ACHN (cell line): ENCODE data around the gene MMP21.

ENCODE experiments used
- DNase-seq: peaks from one replicate; pipeline ENCODE4 v3.0.0-alpha.2; 2015
- in situ Hi-C: cut with HindIII; loops from 2 replicates; pipeline ENCODE4 v1.10.0; 2017; ENCODE audit warnings: low sequenced_read_pairs, low pct_ligation_motif_present, low pct_unique_long_range_greater_than_20kb

MMP21 gene

DNA sequence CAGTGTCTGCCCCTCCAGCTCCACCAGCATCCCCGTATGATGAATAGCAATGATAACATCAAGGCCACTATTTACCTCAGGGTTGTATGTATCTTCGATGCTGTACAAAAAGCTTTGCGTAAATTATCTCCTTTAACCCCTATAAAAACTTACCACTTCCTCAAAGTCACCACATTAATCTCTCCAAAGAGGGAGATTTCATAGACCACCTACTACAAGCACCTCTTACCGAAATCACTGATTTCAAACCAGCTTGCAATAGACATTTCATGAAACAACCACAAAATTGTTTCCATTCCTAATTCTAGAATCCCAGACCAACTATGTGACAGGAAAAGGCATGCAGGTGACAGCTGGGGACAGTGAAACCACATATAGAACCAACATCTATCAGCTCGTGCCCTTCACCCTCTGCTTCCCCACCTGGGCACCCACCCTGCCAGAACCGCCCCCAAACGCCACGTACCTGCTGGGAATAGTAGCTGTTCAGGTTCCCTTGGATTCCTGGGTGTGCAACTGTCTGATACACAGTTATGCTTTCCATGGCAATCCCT is 20.1 kb upstream of the MMP21 start:
- in situ Hi-C loops, result no loop called here
- no peak for DNase-seq

DNA sequence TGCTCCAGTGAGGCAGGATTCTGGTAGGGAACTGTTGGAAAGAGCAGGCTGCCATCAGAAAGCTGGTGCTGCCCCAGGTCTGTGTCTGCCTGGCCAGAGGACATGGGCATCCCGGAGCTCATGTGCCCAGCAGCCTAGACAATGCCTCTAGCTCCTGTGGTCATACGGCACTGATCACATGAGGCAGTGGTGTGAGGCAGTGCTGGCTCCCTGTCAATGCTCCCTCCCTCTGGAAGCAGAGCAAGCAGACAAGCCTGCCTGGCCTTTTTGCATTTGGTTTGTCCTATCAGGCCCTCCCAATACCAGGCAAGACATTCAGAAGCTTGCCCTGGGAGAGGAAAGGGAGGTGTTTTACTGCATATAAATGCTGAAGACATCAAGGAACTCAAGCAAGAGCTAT is 19.5 kb upstream of the MMP21 start:
- in situ Hi-C loops, result no loop called here
- no peak for DNase-seq

DNA sequence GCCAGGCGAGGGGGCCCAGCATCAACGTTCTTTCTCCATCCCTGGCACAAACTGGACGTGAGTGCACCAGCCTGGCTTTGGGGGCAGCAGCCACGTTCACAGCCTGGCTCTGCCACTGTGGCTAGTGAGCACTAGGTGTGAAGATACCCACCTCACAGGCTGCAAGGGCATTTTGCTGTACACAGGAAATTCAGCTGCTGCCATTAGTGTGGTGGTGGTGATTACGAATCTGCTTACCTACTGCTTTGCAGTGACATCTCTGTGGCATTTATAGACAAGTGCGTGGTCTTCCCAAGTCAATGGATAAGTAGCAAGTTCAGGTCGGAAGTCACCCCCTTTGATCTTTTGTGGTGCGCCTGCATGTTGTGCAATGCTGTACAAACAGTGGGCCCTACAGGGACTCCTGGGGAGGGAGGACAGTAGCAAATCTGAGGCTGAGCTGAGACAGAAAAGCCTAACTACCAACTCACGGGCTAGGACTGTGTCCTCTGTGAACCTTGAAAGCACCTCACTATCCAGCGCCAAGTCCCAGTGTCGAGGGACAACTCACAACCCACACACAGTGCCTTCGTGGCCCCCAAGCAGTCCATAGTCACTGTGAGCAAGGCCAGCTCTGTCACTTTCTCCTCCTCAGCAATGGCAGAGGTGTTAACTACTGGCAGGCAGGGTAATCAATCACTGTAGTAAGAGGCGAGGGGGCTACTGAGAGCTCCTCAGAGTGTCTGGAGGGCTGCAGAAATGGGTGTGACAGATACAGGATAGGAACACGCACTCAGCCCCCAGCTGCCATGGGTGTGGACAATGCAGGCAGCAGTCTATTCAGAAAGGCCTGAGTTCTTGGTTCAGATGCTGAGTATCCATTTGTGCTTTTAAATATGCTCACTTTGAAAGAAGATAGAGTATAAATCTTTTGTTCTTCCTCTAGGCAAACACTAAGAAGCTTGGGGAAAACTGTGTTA is 17.0 kb upstream of the MMP21 start:
- in situ Hi-C loops, result no loop called here
- no peak for DNase-seq

DNA sequence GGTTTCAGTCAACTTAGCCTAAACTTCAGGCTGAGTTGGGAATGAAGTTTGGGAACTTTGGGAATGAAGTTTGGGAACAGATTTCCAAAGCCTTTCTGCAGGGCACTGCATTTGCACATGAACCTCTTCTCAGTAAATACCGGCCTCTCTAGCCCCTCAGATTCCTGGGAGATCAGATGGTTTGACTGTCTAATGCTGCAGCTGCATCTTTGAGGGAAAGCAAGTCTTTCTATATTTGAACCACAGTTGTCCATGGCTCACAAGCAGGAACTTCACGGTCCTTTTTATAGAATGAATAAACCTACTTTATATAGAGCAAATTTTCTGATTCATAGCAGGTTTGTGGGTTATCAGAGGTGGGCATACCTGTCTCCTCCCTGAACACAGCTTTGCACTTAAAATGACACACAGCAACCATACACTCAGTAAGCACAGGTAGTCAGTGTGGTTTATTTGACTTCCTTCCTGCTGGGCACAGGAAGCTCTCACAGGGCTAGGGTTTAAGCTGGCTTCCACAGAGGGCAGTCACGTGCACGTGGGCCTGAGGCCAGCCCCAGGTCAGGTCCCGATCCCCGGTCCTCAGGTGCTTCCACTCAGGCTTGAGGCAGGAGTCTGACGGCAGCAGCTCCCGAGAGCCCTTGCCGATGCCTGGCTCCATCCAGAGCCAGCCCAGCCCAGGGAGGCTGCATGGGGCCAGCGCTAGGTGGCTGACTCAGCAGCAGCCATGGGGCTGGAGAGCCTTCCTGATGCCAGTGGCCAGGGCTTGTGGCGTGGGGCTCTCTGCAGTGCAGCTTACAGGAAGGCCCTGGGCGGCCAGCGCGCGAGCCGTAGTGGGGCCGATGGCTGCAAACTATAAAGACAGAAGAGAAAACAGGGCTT is 12.8 kb upstream of the MMP21 start:
- in situ Hi-C loops, result no loop called here
- DNase-seq, result no peak

DNA sequence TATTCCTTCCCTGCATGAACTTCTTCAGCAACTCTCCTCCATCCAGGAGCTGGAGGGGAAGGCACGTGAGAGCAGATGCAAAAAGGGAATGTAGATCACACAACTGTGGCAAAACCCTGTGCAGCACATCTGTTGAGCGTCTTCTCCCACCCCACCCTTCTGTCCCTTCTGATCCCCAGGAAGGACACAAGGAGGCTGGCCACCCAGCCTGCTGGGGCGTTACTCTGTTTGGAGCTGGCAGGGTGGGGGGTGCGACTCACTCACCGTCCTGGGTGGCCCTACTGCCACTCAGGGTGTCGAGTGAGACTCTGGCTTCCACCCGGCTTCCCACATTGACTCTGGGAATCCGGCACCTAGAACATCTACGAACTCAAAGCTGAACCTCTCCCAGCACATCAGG is 10.2 kb upstream of the MMP21 start:
- no peak for DNase-seq
- in situ Hi-C loops, result no loop called here

DNA sequence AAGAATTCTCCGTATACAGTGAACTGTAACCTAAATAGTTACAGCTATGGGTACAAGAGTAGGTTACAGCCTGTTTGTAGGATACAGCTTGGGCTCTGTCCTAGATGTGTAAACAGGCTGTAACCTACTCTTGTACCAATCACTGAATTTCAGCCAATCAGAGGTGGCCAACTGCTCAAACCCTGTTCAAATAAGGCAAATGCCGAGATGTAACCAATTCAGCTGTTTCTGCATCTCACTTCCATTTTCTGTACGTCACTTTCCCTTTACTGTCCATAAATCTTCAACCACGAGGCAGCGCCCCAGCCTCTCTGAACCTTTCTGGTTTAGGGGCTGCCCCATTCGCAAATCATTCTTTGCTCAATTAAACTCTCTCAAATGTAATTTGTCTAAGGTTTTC is 8.3 kb upstream of the MMP21 start:
- in situ Hi-C loops, result no loop called here
- DNase-seq, result no peak

DNA sequence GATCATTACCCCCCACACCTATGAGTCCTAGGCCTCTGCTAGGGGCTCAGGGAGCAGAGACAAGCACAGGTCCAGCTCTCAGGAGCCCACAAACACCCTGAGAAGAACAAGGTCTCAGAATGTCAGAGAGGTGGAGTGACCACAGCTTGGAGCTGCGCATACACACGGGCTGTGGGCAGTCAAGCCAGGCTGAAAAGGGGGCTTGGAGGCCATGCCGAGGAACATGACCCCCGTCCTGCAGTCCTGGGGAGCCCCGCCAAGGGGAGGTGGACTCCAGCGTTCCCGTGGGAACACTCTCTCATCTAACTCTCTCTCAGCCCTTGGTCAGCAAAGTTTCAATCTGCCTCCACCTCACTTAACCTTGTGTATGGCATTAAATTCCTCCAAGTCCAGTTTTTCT is 7.8 kb upstream of the MMP21 start:
- DNase-seq, result no peak
- in situ Hi-C loops, result no loop called here

DNA sequence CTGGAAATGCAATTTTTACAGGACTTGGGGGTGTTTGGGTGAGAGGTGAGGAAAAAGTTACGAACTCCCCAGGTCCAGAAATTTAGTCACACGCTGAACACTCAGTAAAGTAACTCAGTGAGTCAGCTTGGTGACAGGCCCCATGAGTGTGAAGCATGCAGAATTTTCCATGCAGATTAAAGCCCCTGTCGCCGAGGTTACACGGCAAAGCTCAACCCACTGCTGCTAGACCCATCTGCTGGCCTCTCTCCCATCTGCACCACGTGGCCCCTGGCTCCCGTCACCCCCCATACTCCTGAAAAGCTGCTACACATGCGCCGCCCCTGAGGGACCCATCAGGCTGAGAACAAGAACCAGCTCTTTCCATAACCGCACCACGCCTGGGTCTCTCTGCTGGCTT is 7.0 kb upstream of the MMP21 start:
- in situ Hi-C loops, result no loop called here
- DNase-seq, result no peak

DNA sequence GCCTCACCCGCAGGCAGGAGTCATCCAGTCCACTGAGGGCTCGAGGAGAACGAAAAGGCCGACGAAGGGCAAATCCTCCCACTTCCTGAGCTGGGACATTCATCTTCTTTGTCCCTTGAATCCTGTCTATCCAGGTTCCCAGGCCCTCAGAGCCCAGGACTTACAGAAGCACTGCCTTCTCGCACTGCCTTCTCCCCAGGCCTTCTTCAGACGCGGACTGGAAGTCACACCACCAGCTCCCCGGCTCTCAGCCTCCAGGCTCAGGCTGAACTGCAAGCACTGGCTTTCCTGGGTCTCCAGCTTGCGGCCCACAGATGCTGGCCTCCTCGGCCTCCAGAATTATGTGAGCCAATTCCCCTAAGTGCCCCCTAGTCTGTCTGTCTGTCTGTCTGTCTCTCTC is 6.4 kb upstream of the MMP21 start:
- no peak for DNase-seq
- in situ Hi-C loops, result no loop called here

DNA sequence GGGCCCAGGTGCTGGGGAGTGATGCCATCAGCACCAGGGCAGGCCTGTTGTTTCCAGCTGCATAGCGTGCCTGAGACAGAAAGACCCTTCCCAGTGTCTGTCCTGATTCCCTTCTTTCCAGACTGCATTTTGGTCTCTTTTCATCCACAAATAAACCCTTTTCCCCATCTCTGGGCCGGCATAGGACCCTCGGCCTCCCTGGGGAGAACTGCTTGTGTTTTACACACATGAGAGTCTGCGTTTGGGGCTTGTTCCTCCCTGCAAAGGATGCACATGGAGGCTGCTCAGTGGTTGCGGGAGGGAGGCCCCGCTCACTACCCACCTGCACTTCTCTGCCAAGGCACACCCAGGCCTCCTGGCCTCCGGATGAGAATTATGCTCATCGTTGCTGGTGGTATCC is 5.8 kb upstream of the MMP21 start:
- in situ Hi-C loops, result no loop called here
- DNase-seq, result no peak

DNA sequence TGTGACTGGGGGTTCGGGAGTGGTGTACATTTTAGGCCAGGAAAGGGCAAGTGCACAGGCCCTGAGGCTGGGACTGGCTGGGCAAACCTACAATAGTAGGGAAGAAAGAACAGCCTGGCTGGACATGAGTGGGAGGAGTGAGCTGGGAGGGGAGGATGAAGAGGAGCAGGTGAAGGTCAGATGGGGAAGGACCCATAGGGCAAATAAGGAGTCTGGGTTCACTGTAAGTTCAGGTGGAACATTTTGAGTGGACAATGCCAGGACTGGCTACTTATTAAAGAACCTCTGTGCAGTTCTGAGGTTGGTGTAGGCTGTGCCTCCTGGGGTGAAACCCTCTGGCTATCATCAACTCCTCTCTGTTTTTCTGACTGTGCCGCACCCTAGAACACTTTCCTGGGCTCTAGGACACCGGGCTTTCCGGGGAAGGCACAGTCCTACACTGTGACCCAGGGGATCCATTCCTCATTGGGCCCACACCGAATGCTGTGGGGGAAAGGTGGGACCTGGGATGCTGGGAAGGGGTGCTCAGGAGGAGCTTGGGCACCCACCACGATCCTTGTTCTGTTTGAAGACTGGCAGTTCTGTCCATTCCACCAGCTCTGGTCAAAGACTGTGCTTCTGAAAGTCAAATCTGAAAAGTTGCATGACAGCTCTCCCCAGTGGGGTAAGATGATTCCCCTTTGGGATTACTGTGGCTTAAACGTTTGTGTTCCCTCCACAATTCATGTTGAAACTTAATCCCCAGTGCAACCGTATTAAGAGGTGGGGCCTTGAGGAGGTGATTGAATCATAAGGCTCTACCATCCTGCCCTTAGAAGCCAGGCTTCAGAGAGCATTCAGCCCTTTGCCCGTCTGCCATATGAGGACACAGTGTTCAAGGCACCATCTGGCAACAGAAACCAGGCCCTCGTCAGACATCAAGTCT is 4.0 kb upstream of the MMP21 start:
- DNase-seq, result no peak
- in situ Hi-C loops, result no loop called here

DNA sequence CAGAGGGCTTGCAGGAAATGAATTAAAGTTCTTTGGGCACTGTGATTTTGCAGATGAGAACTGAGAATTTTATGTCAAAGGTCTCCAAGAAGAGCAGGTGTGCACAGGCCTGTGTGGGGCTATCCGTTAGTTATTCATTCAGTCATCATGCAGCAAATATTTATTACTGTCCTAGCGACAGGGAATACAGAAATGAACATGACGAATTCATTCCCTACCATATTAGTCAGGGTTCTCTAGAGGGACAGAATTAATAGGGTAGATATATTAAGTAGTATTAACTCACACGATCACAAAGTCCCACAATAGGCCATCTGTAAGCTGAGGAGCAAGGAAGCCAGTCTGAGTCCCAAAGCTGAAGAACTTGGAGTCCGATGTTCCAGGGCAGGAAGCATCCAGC is 2.9 kb upstream of the MMP21 start:
- in situ Hi-C loops, result no loop called here
- no peak for DNase-seq

DNA sequence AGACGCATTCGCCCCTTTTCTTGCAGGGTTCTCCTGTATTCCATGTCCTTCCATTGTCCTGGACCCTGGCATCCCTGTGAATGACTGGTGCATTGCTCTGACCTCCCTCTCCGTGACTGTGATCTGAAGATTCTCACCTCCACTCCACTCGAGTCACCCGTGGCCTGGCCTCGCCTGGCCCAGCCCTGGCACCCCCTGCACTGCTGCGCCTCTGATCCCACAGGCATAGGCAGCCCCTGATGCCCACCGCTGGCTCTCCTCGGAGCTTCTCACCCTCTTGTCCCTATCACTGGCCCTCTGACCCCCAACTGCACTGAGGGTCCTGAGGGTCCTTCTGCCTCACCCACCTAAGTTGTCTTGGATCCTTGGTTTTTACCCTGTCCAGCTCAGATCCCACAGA is 2.2 kb upstream of the MMP21 start:
- in situ Hi-C loops, result no loop called here
- DNase-seq, result no peak

DNA sequence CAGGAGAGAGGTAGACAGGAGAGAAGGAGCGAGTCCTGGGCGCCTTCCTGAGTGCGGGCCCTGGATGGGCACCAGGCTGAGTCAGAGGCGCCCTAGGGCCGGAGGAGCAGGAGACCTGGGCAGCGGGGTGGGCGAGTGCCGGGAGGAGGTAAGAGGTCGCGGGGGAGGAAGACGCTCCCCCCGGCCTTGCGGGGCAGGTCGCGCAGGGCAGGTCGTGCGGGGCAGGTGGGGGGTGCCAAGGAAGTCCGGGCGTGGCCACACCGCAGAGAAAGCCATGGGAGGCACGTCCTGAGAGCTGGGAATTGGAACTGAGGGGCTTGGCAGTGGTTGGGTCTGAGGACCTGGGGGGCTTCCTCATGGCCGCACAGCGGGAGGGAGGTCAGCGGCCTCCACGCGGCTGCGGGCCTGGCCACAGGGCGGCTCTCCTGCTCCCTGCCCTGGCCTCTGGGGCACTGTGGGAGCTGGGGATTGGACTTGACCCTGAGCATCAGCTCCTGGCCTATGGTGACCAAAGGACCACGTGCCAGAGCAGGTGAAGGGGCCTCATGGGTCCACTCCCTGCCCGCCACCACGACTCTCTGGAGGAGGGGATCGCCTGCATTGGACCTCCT is 935 bp downstream of the MMP21 start:
- no peak for DNase-seq
- in situ Hi-C loops, result no loop called here

DNA sequence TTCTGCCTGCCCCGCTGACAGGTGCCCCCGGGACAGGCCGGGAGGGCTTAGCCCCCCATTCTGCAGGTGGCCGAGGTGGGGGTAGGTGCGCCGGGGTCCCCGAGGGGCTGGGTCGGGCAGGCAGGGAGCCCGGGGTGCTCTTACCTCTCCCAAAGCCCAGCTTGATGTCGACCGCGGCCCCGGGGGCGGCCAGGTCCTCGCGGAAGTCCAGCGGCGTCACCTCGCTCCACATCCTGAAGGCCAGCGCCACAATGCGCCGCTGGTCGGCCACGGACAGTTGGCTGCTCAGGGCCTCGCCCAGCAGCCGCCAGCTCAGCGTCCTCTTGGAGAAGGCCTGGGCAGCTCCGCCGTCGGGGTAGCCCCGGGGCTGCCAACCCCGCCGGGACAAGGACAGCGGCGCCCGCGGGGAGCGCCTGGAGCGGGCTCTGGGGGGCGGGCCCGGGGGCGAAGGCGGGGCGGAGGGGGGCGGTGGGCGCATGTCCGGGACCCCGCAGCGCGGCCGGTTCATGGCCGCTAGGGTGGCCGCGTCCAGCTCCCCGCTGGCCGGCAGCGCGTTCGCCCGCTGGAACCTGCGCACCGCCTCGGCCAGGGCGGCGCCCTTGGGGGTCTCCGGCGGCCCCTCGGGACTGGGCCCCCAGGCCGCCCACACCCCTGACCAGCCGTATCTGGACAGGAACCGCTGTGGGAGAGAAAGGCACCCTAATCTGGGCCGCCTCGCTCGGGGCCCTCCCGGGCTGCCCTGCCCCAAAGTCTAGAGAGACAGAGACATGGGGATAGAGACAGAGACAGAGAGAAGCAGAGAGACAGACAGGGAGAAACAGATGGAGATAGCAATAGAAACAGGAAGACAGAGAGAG is 1.7 kb downstream of the MMP21 start:
- no peak for DNase-seq
- in situ Hi-C loops, result no loop called here

DNA sequence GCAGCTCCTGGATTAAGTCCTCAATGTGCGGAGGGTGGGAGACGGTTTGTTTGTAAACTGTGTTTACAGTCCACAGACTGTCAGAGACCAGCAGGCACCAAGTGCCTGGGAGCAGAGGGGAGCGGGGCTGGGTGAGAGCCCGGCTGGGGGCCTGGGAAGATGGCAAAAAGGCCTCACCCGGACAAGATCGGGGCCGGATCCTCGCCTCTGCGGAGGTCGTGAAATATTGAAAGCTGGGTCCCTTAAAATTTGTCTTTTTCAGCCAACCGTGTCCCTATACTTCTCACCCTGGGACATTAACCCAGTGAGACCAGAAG is 2.8 kb downstream of the MMP21 start:
- no peak for DNase-seq
- in situ Hi-C loops, result no loop called here

DNA sequence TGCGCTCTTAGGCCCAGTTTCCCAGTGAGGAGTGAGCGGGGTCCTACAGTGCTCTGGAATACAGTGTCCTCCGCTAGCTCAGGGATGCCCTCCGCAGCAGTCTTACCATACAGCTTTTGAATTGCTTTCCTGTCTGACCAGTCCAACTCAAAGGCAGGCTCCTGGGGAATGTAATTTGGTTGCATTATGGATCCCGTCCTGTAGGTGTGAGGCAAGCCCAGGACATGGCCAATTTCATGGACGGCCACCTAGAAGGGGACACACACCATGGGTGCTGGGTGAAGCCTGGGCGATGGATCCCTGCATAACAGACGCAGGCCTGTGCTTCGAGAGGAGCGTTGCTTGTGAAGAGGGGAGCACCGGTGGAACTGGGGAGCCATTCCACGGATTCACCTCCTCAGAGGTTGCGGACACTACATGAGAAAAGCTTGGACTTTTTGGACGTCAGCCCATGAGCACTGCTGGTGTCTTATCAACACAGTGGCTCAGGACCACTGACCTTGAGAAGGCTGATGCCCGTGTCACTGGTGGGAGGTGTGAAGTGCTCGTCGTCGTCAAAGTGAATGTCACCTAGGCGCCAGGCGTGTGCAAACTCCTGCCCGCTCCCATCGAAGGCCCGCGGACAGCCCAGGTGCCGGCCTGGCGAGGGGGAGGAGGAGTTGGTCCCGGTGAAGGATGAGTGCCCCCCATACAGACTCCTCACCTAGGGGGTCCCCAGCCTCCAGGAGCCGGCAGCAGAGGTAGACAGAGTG is 3.3 kb downstream of the MMP21 start:
- no peak for DNase-seq
- in situ Hi-C loops, result no loop called here
